ENCODE measurements around the gene NUCKS1.

The NUCKS1 gene, protein sequence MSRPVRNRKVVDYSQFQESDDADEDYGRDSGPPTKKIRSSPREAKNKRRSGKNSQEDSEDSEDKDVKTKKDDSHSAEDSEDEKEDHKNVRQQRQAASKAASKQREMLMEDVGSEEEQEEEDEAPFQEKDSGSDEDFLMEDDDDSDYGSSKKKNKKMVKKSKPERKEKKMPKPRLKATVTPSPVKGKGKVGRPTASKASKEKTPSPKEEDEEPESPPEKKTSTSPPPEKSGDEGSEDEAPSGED

GRCh38 chr1:205750138-205751035, at the start of gene NUCKS1:
Gene NUCKS1, minus strand, starts transcription at chr1:205750182. Its CDS starts 209 bp downstream, at chr1:205749973.
- peak; percentile 100 for DNase-seq (ENCODE audit: low read depth)

DNA sequence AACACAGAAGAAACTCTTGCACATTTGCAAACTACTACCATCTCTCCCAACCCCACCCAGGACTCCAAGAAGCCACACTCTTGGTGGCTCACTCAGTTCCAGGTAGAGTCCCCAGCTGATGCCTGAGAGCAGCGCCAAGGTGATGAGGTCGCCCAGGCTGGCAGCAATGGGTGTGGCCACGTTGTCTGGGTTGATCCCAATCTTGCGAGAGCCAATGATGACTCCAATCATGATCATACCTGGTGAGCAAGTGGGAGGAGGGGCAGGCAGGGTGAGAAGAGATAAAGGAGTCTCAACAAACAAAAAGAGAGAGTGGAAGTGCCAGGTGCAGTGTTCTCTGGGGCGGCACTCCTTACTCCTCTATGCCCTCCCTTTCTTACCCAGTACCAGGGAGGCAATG, 48.6 kb upstream of the NUCKS1 start:
- DNase-seq (ENCODE audit: low read depth): no peak

DNA sequence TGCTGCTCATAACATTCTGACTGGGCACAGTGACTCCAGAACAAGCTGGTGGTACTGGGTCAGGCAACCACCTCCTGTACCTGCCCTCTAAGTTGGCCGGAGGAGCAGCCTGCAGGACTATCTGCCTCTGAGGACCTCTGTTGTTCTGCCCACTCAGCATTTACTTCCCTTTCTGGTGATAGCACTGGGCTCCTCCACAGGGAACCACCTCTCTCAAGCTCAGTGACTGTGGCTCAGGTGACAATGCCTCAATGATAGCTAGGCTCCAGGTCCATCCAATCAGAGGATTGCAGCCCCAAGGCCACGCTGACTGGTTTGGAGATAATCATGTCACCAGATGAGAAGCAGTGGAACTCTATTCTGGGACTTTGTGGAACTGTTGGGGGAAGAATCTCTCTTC, 47.2 kb upstream of the NUCKS1 start:
- DNase-seq (ENCODE audit: low read depth): no peak

DNA sequence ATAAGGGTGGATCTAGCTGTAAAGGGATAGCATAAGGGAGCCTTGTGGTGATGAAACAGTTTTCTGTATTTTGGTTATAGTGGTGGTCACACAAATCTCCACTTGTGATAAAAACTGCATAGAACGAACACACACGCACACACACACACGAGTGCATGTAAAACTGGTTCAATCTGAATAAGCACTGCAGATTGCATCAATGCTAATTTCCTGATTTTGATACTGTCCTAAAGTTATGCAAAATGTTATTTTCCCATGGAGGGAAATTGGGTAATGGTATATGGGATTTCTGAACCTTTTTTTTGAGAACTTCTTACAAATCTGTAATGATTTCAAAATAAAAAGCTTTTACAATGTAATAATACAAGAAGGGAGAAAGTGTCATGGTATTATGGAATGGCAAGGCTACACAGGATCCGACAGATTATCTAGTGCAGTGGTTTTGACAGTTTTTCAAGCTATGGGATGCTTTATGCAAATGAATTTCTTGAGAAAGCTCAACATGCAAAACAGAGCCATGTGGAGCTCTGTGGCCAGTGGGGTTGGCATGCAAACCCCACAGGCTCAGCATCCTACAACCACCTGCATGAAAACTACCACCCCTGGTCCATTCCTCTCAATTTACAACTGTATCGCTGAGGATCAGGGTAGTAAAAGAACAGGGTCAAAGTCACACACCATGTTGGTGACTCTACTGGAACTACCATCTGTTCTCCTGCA, 44.2 kb upstream of the NUCKS1 start:
- DNase-seq (ENCODE audit: low read depth): no peak

DNA sequence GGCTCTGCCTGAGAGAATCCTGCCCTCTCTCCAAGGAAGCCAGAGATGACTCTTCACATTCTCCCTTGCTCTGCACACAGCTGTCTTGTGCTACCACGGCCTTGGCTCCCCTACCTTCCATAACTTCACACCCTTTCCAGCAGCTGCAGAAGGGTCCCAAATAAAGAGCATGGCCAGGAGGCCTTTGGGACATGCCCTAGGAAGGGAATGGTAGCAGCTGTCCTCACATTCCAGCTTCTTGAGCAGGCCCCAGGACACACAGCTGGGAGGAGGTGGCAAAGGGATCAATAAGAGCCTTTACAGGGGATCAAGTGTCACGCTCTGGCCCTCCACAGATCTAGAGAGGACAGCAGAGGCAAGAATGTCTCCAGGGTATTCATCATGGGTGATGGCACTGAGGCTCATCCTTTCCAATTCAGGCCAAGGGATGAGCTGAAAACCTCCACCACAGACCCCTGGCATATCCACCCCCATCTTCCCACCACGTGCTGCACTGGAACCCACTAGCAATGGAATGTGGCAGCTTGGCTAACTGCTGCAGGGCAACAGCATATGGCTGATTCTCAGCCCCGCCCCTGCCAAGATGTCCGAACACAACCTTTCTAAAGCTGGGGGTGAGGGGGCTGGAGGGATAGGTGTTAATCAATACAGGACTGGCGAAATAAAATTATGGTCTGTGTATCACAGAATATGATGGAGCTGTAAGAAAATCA, 43.1 kb upstream of the NUCKS1 start:
- no peak for DNase-seq (ENCODE audit: low read depth)

DNA sequence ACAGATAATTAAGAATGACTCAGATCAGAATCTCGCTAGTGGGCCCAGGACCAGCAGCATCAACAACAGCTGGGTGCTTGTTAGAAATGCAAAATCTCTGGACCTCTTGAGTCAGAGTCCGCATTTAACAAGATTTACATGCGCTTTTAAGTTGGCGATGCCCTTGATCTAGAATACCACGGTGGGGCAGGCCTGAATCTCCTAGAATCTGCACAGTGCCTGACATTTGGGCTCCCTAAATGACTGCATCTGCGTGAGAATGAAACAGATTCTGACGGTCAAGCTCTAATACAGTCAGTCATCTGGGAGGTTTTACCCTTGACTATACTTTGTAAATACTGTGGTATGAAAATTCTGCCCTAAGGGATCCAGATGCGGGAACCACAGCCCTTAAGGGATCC, 42.5 kb upstream of the NUCKS1 start:
- DNase-seq (ENCODE audit: low read depth): no peak

DNA sequence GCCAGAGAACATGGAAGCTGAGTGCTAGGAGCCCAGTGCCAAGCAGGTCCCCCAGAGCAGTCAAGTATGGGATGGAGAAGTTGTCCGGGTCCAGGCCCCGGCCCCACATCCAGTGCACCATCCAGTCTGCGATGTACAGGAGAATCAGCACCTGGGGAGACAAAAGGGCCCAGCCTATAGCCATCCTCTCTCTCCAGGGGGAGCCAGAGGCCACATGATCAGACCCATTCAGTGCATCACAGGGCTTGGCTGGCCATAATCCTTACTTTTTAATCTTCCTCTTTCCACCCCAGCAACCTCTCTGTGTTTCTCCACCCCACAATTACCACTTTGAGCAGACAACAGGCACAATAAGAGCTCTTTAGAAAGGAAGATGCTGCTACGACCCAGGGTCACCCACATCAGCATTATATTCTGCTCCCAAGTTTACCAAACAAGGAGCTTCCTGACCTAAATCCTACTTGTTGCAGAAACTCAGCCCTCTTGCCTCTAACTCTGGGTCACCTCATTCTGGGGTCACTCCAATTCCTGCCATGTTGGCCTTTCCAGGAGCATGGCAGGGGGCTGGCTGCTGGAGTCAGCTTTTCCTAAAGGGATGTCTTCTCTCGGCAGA, 41.7 kb upstream of the NUCKS1 start:
- DNase-seq (ENCODE audit: low read depth): peak; percentile 70

DNA sequence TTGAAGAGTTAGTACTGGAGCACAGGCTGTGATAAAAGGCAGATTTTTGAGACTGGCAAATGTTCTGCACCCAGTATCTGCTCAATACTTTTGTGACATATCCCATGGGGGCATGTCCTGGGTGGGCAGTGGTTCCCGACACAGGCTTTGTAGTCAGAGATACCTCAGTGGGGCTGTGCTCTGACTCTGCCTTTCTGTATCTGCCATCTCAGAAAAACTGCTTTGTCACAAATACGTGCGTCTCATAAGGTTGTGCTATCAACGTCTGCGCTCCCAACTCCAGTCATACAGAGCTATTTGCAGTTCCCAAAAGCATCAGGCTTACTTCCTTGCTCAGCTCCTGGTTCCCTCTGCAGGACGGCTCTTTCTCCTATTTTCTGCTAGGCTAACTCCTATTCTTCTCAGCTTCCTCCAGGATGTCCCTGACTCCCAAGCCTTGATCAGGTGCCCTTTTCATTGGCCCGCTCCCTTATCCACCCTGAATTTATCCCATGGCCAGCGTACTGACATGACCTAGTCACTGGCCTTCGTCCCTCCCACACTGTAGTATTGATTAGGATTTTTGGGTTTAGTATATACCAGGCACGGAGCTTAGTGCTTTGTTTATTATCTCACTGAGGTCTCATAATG, 37.4 kb upstream of the NUCKS1 start:
- DNase-seq (ENCODE audit: low read depth): no peak

DNA sequence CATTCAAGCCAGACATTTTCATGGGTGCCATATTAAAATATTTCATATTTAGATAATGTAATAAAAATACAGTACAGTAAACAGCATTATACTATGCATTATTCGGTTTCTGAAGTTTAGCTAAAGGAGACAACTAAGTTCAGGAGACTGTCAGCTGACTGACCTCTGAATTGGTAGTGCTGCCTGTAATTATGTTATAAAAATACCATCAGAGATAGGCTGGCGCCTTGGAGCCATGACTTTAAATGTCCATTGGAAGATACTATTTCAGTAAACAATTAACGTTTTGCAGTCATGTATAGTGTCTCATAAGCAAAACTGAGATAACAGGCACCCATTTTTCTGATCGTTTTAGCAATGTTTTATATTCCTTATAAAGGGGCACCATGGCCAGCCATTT, 36.6 kb upstream of the NUCKS1 start:
- DNase-seq (ENCODE audit: low read depth): no peak

DNA sequence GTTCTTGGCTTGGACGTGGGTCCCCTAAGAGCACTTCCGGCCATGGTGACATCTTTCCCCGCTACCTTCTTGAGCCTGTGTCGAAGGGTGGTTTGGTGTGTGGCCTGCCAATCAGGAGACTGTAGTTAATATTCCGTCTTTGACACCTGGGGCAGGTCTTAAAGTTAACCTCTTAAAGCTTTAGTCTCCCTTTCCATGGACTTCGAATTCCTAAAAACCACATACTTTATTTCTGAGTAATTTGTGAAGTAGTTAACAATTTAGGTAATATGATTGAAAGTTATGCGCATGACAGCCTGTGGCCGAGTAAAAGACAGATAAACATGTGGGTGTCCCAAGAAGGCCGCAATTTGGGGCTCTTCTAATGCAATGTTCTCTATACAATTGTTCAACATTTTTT, 35.5 kb upstream of the NUCKS1 start:
- no peak for DNase-seq (ENCODE audit: low read depth)

GRCh38 chr1:205783904-205784303, 33.9 kb upstream of the NUCKS1 start:
- peak; percentile 16 for DNase-seq (ENCODE audit: low read depth)

GRCh38 chr1:205783433-205783795, 33.4 kb upstream of the NUCKS1 start:
- DNase-seq (ENCODE audit: low read depth): no peak

GRCh38 chr1:205782627-205783432, 32.8 kb upstream of the NUCKS1 start:
- DNase-seq (ENCODE audit: low read depth): no peak

- no peak for DNase-seq (ENCODE audit: low read depth)
Observed at GRCh38 chr1:205780335-205780734, 30.4 kb upstream of the NUCKS1 start.

GRCh38 chr1:205777994-205778393, 28.0 kb upstream of the NUCKS1 start:
- no peak for DNase-seq (ENCODE audit: low read depth)

- DNase-seq (ENCODE audit: low read depth): peak; percentile 56
Observed at GRCh38 chr1:205775717-205776056, 25.7 kb upstream of the NUCKS1 start.

- DNase-seq (ENCODE audit: low read depth): peak; percentile 86
Observed at GRCh38 chr1:205775015-205775716, 25.2 kb upstream of the NUCKS1 start, which contains the start of gene RAB29. Gene RAB29, minus strand, starts transcription at chr1:205775482. Its CDS starts 526 bp downstream, at chr1:205774956.

GRCh38 chr1:205774198-205775014, 24.4 kb upstream of the NUCKS1 start:
- DNase-seq (ENCODE audit: low read depth): peak; percentile 37

DNA sequence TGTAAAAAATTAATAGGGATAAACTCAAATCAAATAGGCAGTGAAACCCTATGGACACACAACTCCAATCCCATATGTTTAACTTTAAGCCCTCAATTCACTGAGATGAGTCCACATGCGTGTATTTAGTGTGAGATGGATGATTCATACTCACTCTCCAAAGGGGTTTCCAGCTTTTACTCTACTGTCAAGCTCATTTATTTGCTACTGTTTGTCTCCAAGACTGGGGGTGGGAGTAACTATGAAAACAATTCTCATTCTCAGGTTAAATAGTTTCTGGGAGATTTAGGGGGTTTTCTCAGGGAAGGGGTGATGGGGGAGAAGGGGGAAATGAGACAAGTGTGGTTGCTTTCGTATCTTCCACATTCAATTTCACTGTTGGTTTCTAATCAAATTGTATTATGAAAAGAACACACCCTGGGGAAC, 22.6 kb upstream of the NUCKS1 start:
- DNase-seq (ENCODE audit: low read depth): peak; percentile 52

All from ELR (cell line).